Measurements from ENCODE around the gene FSTL1. TPM values are rescaled to one million over a fixed set of nuclear protein-coding genes. Genes with fewer than 3 reads are reported as not detected.

FSTL1 gene
- polyA plus RNA-seq, 1 of the 3 experiments (the other 2 are of a cell fraction): 329 TPM

- Histone ChIP-seq H3K36me3 (replicated peaks in 1 of 2; ENCODE audit: control insufficient read depth in 1 of 2, insufficient read depth in 2 of 2, low read length in 1 of 2) (no peaks in the 10 kb centered on the region), H2AFZ (ENCODE audit: low read depth) (no peak overlapping the region)
- CTCF ChIA-PET: no interaction called here
These were observed 82.6 kb downstream of the FSTL1 start for GRCh38 chr3:120368172-120368571.

GRCh38 chr3:120364821-120365220, 86.0 kb downstream of the FSTL1 start:
- Histone ChIP-seq H3K4me2 (no peak overlapping the region), H3K27ac (ENCODE audit: low read depth in 2 of 2, low read length in 1 of 2) (no peak overlapping the region), H3K9me2 (no peaks in the 10 kb centered on the region), H3K27me3 (ENCODE audit: insufficient read depth) (no peaks in the 10 kb centered on the region), H3K9ac (no peak overlapping the region), H3K4me3 (ENCODE audit: low read depth in 2 of 2, low read length in 1 of 2) (no peak overlapping the region), H3K79me2 (ENCODE audit: insufficient read depth) (no peaks in the 10 kb centered on the region), H2AFZ (ENCODE audit: low read depth) (no peak overlapping the region), H3F3A (replicated peaks; ENCODE audit: insufficient read depth) (no peaks in the 10 kb centered on the region), H3K4me1 (ENCODE audit: control insufficient read depth in 1 of 2, insufficient read depth in 2 of 2, low read depth in 1 of 2, low read length in 1 of 2) (no peaks in the 10 kb centered on the region), H3K36me3 (replicated peaks in 1 of 2; ENCODE audit: control insufficient read depth in 1 of 2, insufficient read depth in 2 of 2, low read length in 1 of 2) (no peaks in the 10 kb centered on the region), H4K20me1 (ENCODE audit: insufficient read depth) (no peaks in the 10 kb centered on the region), H3K9me3 (no peaks in the 10 kb centered on the region)
- CTCF ChIA-PET: no interaction called here
- 0% methylated on average over 1 of the region's 1 CpG for WGBS (ENCODE audit: low lambda C conversion rate)
- no peak for DNase-seq
- TF ChIP-seq, protein P1, sequence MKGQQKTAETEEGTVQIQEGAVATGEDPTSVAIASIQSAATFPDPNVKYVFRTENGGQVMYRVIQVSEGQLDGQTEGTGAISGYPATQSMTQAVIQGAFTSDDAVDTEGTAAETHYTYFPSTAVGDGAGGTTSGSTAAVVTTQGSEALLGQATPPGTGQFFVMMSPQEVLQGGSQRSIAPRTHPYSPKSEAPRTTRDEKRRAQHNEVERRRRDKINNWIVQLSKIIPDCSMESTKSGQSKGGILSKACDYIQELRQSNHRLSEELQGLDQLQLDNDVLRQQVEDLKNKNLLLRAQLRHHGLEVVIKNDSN (IDR thresholded peaks at IDR 0.05; ENCODE audit: borderline replicate concordance, low read depth): 0 out of 2 replicates have a peak, but pooled peaks have one; percentile 12
- no peak for TF ChIP-seq MXI1 (IDR thresholded peaks at IDR 0.05; ENCODE audit: low read depth, low read length)
- POLR2A ChIA-PET: no interaction called here

More at GRCh38 chr3:120368172-120368571, 82.6 kb downstream of the FSTL1 start:
- Histone ChIP-seq H3K4me1 (ENCODE audit: control insufficient read depth in 1 of 2, insufficient read depth in 2 of 2, low read depth in 1 of 2, low read length in 1 of 2) (no peaks in the 10 kb centered on the region), H3K4me3 (ENCODE audit: low read depth in 2 of 2, low read length in 1 of 2) (no peak overlapping the region), H3K9ac (no peak overlapping the region), H3F3A (replicated peaks; ENCODE audit: insufficient read depth) (no peaks in the 10 kb centered on the region), H3K79me2 (ENCODE audit: insufficient read depth) (no peaks in the 10 kb centered on the region), H3K4me2 (no peak overlapping the region), H3K9me3 (no peaks in the 10 kb centered on the region), H3K27ac (ENCODE audit: low read depth in 2 of 2, low read length in 1 of 2) (no peak overlapping the region), H3K27me3 (ENCODE audit: insufficient read depth) (no peaks in the 10 kb centered on the region), H3K9me2 (no peaks in the 10 kb centered on the region), H4K20me1 (ENCODE audit: insufficient read depth) (no peaks in the 10 kb centered on the region)
- DNase-seq: no peak
- TF ChIP-seq SMC3 (IDR thresholded peaks at IDR 0.05; ENCODE audit: low read depth, low read length) (no peak), FOXJ3 (CRISPR knock-in tag; IDR thresholded peaks at IDR 0.05) (no peak), PBX3 (IDR thresholded peaks at IDR 0.05) (no peak), TCF12 (IDR thresholded peaks at IDR 0.05) (no peak), RXRA (IDR thresholded peaks at IDR 0.05; ENCODE audit: borderline replicate concordance, low read depth) (no peak), JUND (IDR thresholded peaks at IDR 0.05) (no peak), RCOR1 (IDR thresholded peaks at IDR 0.05; ENCODE audit: low read length) (no peak), FOSL2 (IDR thresholded peaks at IDR 0.05; ENCODE audit: borderline replicate concordance, low read depth) (no peak), RFX5 (IDR thresholded peaks at IDR 0.05; ENCODE audit: low read length) (no peak), YY1 (IDR thresholded peaks at IDR 0.05; ENCODE audit: low read depth) (no peak)
- TF ChIP-seq, protein P1 (IDR thresholded peaks at IDR 0.05; ENCODE audit: borderline replicate concordance, low read depth): no peak
- TF ChIP-seq, protein P2, sequence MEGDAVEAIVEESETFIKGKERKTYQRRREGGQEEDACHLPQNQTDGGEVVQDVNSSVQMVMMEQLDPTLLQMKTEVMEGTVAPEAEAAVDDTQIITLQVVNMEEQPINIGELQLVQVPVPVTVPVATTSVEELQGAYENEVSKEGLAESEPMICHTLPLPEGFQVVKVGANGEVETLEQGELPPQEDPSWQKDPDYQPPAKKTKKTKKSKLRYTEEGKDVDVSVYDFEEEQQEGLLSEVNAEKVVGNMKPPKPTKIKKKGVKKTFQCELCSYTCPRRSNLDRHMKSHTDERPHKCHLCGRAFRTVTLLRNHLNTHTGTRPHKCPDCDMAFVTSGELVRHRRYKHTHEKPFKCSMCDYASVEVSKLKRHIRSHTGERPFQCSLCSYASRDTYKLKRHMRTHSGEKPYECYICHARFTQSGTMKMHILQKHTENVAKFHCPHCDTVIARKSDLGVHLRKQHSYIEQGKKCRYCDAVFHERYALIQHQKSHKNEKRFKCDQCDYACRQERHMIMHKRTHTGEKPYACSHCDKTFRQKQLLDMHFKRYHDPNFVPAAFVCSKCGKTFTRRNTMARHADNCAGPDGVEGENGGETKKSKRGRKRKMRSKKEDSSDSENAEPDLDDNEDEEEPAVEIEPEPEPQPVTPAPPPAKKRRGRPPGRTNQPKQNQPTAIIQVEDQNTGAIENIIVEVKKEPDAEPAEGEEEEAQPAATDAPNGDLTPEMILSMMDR (IDR thresholded peaks at IDR 0.05): no peak
- TF ChIP-seq, protein P3, sequence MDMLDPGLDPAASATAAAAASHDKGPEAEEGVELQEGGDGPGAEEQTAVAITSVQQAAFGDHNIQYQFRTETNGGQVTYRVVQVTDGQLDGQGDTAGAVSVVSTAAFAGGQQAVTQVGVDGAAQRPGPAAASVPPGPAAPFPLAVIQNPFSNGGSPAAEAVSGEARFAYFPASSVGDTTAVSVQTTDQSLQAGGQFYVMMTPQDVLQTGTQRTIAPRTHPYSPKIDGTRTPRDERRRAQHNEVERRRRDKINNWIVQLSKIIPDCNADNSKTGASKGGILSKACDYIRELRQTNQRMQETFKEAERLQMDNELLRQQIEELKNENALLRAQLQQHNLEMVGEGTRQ (IDR thresholded peaks at IDR 0.05; ENCODE audit: borderline replicate concordance, low read depth, low read length): no peak
- 58% methylated on average over 3 of the region's 3 CpGs for WGBS (ENCODE audit: low lambda C conversion rate)
- POLR2A ChIA-PET: no interaction called here

Data from SK-N-SH (cell line).